Mesothelial cell of epicardium (in vitro differentiated cells): ENCODE measurements around the gene PROK2. TPM values are rescaled to one million over a fixed set of nuclear protein-coding genes. Genes with fewer than 3 reads are reported as not detected.

Source experiments
- DNase-seq, 2 experiments: peaks; one replicate each; pipeline ENCODE4 v3.0.0; 2021; ENCODE audit warnings: low spot score in 2 of 2; ENCODE audit not compliant: unreplicated experiment in 2 of 2
- H3K27ac Mint-ChIP-seq: 2 replicates; pipeline ENCODE4 v1.8.0; 2021; ENCODE audit warnings: mixed read lengths
- H3K27me3 Mint-ChIP-seq: 2 replicates; pipeline ENCODE4 v1.8.0; 2021; ENCODE audit warnings: low read depth, mixed read lengths
- H3K36me3 Mint-ChIP-seq: 2 replicates; pipeline ENCODE4 v1.8.0; 2021; ENCODE audit warnings: mixed read lengths
- H3K4me1 Mint-ChIP-seq: 2 replicates; pipeline ENCODE4 v1.8.0; 2021; ENCODE audit warnings: mixed read lengths
- H3K4me3 Mint-ChIP-seq: 2 replicates; pipeline ENCODE4 v1.8.0; 2021; ENCODE audit warnings: mild to moderate bottlenecking, moderate library complexity, mixed read lengths
- H3K9me3 Mint-ChIP-seq: 2 replicates; pipeline ENCODE4 v1.8.0; 2021; ENCODE audit warnings: mixed read lengths
- CTCF ChIP-seq: fragments of 200-600 bp; sonication (generic); IDR thresholded peaks from one replicate; pipeline ENCODE4 v1.5.0; 2021; ENCODE audit warnings: antibody characterized with exemption; ENCODE audit not compliant: unreplicated experiment
- total RNA-seq: library from RNA; stranded (reverse); gene quantifications from 3 replicates; pipeline ENCODE4 v1.2.1, GENCODE V29; 2021

The PROK2 gene
- total RNA-seq, 1 donor from 2014 or later, result not detected

- DNase-seq, result no peak
- Mint-ChIP-seq H3K4me1 (no peaks in the 10 kb centered on the region), H3K9me3 (peaks cover 6% of the 10 kb centered on the region), H3K27ac (no peak overlapping the region), H3K36me3 (no peaks in the 10 kb centered on the region), H3K4me3 (no peak overlapping the region), H3K27me3 (no peaks in the 10 kb centered on the region)
- TF ChIP-seq CTCF, result no peak
These were observed 24.5 kb upstream of the PROK2 start for GRCh38 chr3:71809321-71810026.

GRCh38 chr3:71806736-71807135 is 21.8 kb upstream of the PROK2 start:
- H3K4me1 Mint-ChIP-seq, result no peaks in the 10 kb centered on the region
- no peak overlapping the region for H3K27ac Mint-ChIP-seq
- TF ChIP-seq CTCF, result no peak
- no peaks in the 10 kb centered on the region for H3K9me3 Mint-ChIP-seq
- no peaks in the 10 kb centered on the region for H3K36me3 Mint-ChIP-seq
- H3K4me3 Mint-ChIP-seq, result no peak overlapping the region
- no peak for DNase-seq
- peaks cover 6% of the 10 kb centered on the region for H3K27me3 Mint-ChIP-seq

GRCh38 chr3:71805691-71806090 is 20.7 kb upstream of the PROK2 start:
- H3K27me3 Mint-ChIP-seq, result peaks cover 10% of the 10 kb centered on the region
- no peaks in the 10 kb centered on the region for H3K36me3 Mint-ChIP-seq
- TF ChIP-seq CTCF, result no peak
- no peak overlapping the region for H3K27ac Mint-ChIP-seq
- H3K9me3 Mint-ChIP-seq, result no peaks in the 10 kb centered on the region
- no peak overlapping the region for H3K4me3 Mint-ChIP-seq
- DNase-seq, result no peak
- H3K4me1 Mint-ChIP-seq, result no peaks in the 10 kb centered on the region

GRCh38 chr3:71805199-71805598 is 20.3 kb upstream of the PROK2 start:
- Mint-ChIP-seq H3K36me3 (no peaks in the 10 kb centered on the region), H3K9me3 (no peaks in the 10 kb centered on the region), H3K4me3 (no peak overlapping the region), H3K4me1 (no peaks in the 10 kb centered on the region), H3K27ac (no peak overlapping the region), H3K27me3 (peaks cover 10% of the 10 kb centered on the region)
- DNase-seq, result no peak
- TF ChIP-seq CTCF, result no peak

- no peak for DNase-seq
- no peak for TF ChIP-seq CTCF
These were observed 18.3 kb upstream of the PROK2 start for GRCh38 chr3:71803248-71803647.

More at GRCh38 chr3:71803248-71803647, 18.3 kb upstream of the PROK2 start:
- no peak overlapping the region for H3K4me3 Mint-ChIP-seq
- peaks cover 21% of the 10 kb centered on the region for H3K27me3 Mint-ChIP-seq
- no peaks in the 10 kb centered on the region for H3K36me3 Mint-ChIP-seq
- H3K9me3 Mint-ChIP-seq, result no peaks in the 10 kb centered on the region
- H3K27ac Mint-ChIP-seq, result no peak overlapping the region
- H3K4me1 Mint-ChIP-seq, result no peaks in the 10 kb centered on the region
